ENCODE results near the gene HACE1.

GRCh38 chr6:104682722-104683643 lies 176.7 kb downstream of the HACE1 start:
- TF ChIP-seq, protein P1, sequence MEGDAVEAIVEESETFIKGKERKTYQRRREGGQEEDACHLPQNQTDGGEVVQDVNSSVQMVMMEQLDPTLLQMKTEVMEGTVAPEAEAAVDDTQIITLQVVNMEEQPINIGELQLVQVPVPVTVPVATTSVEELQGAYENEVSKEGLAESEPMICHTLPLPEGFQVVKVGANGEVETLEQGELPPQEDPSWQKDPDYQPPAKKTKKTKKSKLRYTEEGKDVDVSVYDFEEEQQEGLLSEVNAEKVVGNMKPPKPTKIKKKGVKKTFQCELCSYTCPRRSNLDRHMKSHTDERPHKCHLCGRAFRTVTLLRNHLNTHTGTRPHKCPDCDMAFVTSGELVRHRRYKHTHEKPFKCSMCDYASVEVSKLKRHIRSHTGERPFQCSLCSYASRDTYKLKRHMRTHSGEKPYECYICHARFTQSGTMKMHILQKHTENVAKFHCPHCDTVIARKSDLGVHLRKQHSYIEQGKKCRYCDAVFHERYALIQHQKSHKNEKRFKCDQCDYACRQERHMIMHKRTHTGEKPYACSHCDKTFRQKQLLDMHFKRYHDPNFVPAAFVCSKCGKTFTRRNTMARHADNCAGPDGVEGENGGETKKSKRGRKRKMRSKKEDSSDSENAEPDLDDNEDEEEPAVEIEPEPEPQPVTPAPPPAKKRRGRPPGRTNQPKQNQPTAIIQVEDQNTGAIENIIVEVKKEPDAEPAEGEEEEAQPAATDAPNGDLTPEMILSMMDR (IDR thresholded peaks at IDR 0.05): peak; percentile 94
- TF ChIP-seq REST (IDR thresholded peaks at IDR 0.05; ENCODE audit: insufficient read depth in 1 of 2, low read depth in 2 of 2, low read length in 1 of 2) (no peak), POLR2AphosphoS5 (IDR thresholded peaks at IDR 0.05; ENCODE audit: low read depth, low read length) (no peak), SIN3A (IDR thresholded peaks at IDR 0.05; ENCODE audit: borderline replicate concordance, insufficient read depth, low read depth, low read length) (no peak), TCF7L2 (IDR thresholded peaks at IDR 0.05; ENCODE audit: low read depth, low read length) (no peak)
